ENCODE measurements around the gene ZNF778. TPM values are rescaled to one million over a fixed set of nuclear protein-coding genes. Genes with fewer than 3 reads are reported as not detected.
A peak's percentile ranks its signal among the peaks of the same experiment; 100 is the strongest.

ZNF778 gene
- polyA plus RNA-seq, 1 experiment = 11.3 TPM

DNA sequence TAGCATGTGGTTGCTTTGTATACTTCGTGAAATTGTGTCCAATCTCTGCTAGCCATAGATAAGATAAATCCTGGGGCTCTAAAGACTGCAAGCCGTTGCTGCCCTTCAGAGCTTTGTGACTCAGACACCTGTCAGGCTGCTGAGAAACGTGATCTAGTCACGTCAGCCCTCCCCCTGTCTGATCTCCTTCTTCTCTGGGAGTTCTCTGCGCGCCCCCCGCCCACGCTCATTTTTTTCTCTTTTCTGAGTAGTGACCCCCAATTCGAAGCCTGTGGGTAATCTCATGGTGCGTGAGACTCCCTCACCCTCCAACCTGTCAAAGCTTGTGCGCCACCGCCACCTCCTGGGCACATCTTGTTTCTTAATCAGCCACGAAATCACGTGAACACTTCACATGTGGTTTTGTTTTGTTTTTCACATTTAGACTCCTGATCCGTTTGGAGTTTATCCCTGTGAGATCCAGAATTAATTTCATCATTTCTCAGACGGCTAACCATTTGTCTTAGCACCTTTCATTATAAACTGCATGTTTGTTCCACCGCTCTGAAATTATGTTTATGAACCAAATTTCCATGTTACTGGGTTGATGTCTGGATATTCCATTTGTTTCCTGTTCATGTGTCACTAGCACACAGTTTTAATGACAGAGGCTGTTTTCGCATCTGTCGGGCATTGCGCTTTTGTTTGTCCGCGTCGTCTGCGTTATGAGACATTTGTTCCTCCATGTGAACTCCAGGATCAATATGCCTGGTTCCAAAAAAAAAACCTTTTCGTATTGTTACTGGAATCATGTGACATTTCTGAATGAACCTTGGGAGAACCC, 977 bp upstream of the ZNF778 start:
- peak; percentile 79 for TF ChIP-seq CTCF (IDR thresholded peaks at IDR 0.05; ENCODE audit: low read depth, low read length)
- Histone ChIP-seq H3K27ac (ENCODE audit: low read depth, low read length) (peak overlapping the region; percentile 33), H3K9me3 (ENCODE audit: control insufficient read depth, insufficient read depth, low read length) (no peaks in the 10 kb centered on the region), H3K4me3 (ENCODE audit: low read depth, low read length) (peak overlapping the region; percentile 97), H3K27me3 (ENCODE audit: control insufficient read depth, insufficient read depth, low read length) (no peaks in the 10 kb centered on the region)
- peak; percentile 41 for DNase-seq (ENCODE audit: low read depth, low spot score)
- ChIA-PET CTCF (interaction anchor here (0.6 to 1.3 kb wide), 2 partner anchors 50 to 275 kb away, joined by 3 read pairs; no protein-coding TSS in a partner anchor), POLR2A (interaction anchor here (1.1 kb wide), 1 partner anchor 31 kb away, joined by 7 read pairs; no protein-coding TSS in a partner anchor)

GRCh38 chr16:89217138-89217387, 440 bp upstream of the ZNF778 start:
- no peak for DNase-seq (ENCODE audit: low read depth, low spot score)
- POLR2A ChIA-PET = interaction anchor here (0.9 to 1.4 kb wide), 5 partner anchors 25 to 407 kb away, joined by 3 to 7 read pairs (median 6); partner anchors contain the start of gene ACSF3

GRCh38 chr16:89219365-89219764, 1.9 kb downstream of the ZNF778 start:
- ChIA-PET POLR2A (no interaction called here), CTCF (no interaction called here)
- H3K27me3 ChIP-seq (ENCODE audit: control insufficient read depth, insufficient read depth, low read length) = no peaks in the 10 kb centered on the region
- DNase-seq (ENCODE audit: low read depth, low spot score) = no peak
- no peak for TF ChIP-seq CTCF (IDR thresholded peaks at IDR 0.05; ENCODE audit: low read depth, low read length)
- no peak overlapping the region for H3K4me3 ChIP-seq (ENCODE audit: low read depth, low read length)
- H3K27ac ChIP-seq (ENCODE audit: low read depth, low read length) = no peak overlapping the region
- H3K9me3 ChIP-seq (ENCODE audit: control insufficient read depth, insufficient read depth, low read length) = peaks cover 5% of the 10 kb centered on the region; the same call in 1 of the 2 replicates

More at GRCh38 chr16:89217138-89217387, 440 bp upstream of the ZNF778 start:
- H3K27ac ChIP-seq (ENCODE audit: low read depth, low read length) = peak overlapping the region; percentile 95
- H3K9me3 ChIP-seq (ENCODE audit: control insufficient read depth, insufficient read depth, low read length) = no peaks in the 10 kb centered on the region
- TF ChIP-seq CTCF (IDR thresholded peaks at IDR 0.05; ENCODE audit: low read depth, low read length) = no peak
- H3K27me3 ChIP-seq (ENCODE audit: control insufficient read depth, insufficient read depth, low read length) = no peaks in the 10 kb centered on the region
- H3K4me3 ChIP-seq (ENCODE audit: low read depth, low read length) = peak overlapping the region; percentile 97
- CTCF ChIA-PET = interaction anchor here (0.9 kb wide), 1 partner anchor 291 kb away, joined by 3 read pairs; the partner anchor contains the start of gene SPG7

DNA sequence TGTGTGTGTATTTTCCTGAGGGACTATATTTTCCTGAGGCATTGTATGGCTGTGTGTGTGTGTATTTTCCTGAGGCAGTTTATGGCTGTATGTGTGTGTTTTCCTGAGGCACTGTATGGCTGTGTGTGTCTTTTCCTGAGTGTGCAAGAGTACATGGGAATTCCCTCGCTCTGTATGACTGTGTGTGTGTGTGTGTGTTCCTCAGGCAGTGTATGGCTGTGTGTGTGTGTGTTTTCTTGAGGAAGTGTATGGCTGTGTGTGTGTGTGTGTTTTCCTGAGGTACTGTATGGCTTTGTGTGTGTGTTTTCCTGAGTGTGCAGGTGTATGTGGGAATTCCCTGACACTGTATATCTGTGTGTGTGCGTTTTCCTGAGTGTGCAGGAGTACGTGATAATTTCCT, 4.1 kb downstream of the ZNF778 start:
- ChIA-PET CTCF (no interaction called here), POLR2A (no interaction called here)
- H3K4me3 ChIP-seq (ENCODE audit: low read depth, low read length) = no peak overlapping the region
- TF ChIP-seq CTCF (IDR thresholded peaks at IDR 0.05; ENCODE audit: low read depth, low read length) = no peak
- H3K27ac ChIP-seq (ENCODE audit: low read depth, low read length) = no peak overlapping the region
- H3K27me3 ChIP-seq (ENCODE audit: control insufficient read depth, insufficient read depth, low read length) = no peaks in the 10 kb centered on the region
- H3K9me3 ChIP-seq (ENCODE audit: control insufficient read depth, insufficient read depth, low read length) = peaks cover 15% of the 10 kb centered on the region
- no peak for DNase-seq (ENCODE audit: low read depth, low spot score)

DNA sequence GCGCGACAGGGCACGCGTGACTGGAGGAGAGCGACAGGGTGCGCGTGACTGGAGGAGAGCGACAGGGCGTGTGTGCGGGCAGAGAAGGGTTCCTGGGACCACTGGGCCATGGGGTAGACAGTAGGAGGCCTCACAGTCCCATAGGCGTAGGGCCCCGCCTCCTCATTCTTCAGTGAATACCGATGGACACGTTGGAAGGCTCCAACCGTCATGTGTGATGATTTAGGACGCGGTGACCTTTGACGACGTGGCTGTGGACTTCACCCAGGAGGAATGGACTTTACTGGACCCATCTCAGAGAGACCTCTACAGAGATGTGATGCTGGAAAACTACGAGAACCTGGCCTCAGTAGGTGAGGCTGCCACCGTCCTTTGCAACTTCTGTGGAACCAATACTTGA, 5.4 kb downstream of the ZNF778 start:
- DNase-seq (ENCODE audit: low read depth, low spot score) = no peak
- POLR2A ChIA-PET = no interaction called here
- CTCF ChIA-PET = no interaction called here

More for the DNA sequence above, 5.4 kb downstream of the ZNF778 start:
- Histone ChIP-seq H3K27me3 (ENCODE audit: control insufficient read depth, insufficient read depth, low read length) (no peaks in the 10 kb centered on the region), H3K9me3 (ENCODE audit: control insufficient read depth, insufficient read depth, low read length) (peaks cover 29% of the 10 kb centered on the region), H3K27ac (ENCODE audit: low read depth, low read length) (no peak overlapping the region), H3K4me3 (ENCODE audit: low read depth, low read length) (no peak overlapping the region)
- no peak for TF ChIP-seq CTCF (IDR thresholded peaks at IDR 0.05; ENCODE audit: low read depth, low read length)
